ENCODE results near the gene PTPRS. TPM values are rescaled to one million over a fixed set of nuclear protein-coding genes. Genes with fewer than 3 reads are reported as not detected.

Gene PTPRS
- total RNA-seq, 1 donor, result 193 TPM

- no peak for DNase-seq (ENCODE audit: low read depth)
- TF ChIP-seq CTCF (IDR thresholded peaks at IDR 0.05; ENCODE audit: insufficient read depth, low read length), result no peak
- no peak overlapping the region for H3K4me3 ChIP-seq (ENCODE audit: low read depth, low read length)
Measured at GRCh38 chr19:5304486-5304885, 36.1 kb downstream of the PTPRS start.

- no peak for DNase-seq (ENCODE audit: low read depth)
Measured at GRCh38 chr19:5303208-5303607, 37.4 kb downstream of the PTPRS start.

GRCh38 chr19:5302396-5302795 lies 38.2 kb downstream of the PTPRS start:
- no peak for TF ChIP-seq CTCF (IDR thresholded peaks at IDR 0.05; ENCODE audit: insufficient read depth, low read length)
- no peak for DNase-seq (ENCODE audit: low read depth)
- H3K4me3 ChIP-seq (ENCODE audit: low read depth, low read length), result no peak overlapping the region

More at GRCh38 chr19:5303208-5303607, 37.4 kb downstream of the PTPRS start:
- H3K4me3 ChIP-seq (ENCODE audit: low read depth, low read length), result no peak overlapping the region
- TF ChIP-seq CTCF (IDR thresholded peaks at IDR 0.05; ENCODE audit: insufficient read depth, low read length), result no peak

- no peak overlapping the region for H3K4me3 ChIP-seq (ENCODE audit: low read depth, low read length)
- DNase-seq (ENCODE audit: low read depth), result no peak
- no peak for TF ChIP-seq CTCF (IDR thresholded peaks at IDR 0.05; ENCODE audit: insufficient read depth, low read length)
Measured at GRCh38 chr19:5299137-5299536, 41.5 kb downstream of the PTPRS start.

- TF ChIP-seq CTCF (IDR thresholded peaks at IDR 0.05; ENCODE audit: insufficient read depth, low read length), result no peak
- H3K4me3 ChIP-seq (ENCODE audit: low read depth, low read length), result no peak overlapping the region
- DNase-seq (ENCODE audit: low read depth), result no peak
Measured at GRCh38 chr19:5298471-5298901, 42.1 kb downstream of the PTPRS start.

- no peak for TF ChIP-seq CTCF (IDR thresholded peaks at IDR 0.05; ENCODE audit: insufficient read depth, low read length)
- no peak for DNase-seq (ENCODE audit: low read depth)
- no peak overlapping the region for H3K4me3 ChIP-seq (ENCODE audit: low read depth, low read length)
Measured at GRCh38 chr19:5297272-5297669, 43.3 kb downstream of the PTPRS start.

All from fibroblast of the aortic adventitia (primary cell).